Thyroid gland (tissue), 4 donors: ENCODE data around the gene STXBP3. TPM values are rescaled to one million over a fixed set of nuclear protein-coding genes. Genes with fewer than 3 reads are reported as not detected.

Source experiments
- DNase-seq, 2 donors: peaks; one replicate each; pipeline ENCODE4 v3.0.0-alpha.2; 2019
- H3K27ac ChIP-seq, 3 donors: fragments of 200-600 bp; sonication (generic); 1 replicate in 2 of 3; 2 replicates in 1 of 3; pipeline ENCODE4 v1.5.1; 2016 to 2019; ENCODE audit warnings: mild to moderate bottlenecking in 1 of 3, moderate library complexity in 1 of 3
- H3K27me3 ChIP-seq: fragments of 200-600 bp; sonication (generic); one replicate; pipeline ENCODE4 v1.5.1; 2019
- H3K36me3 ChIP-seq, 2 donors: fragments of 200-600 bp; sonication (generic); one replicate each; pipeline ENCODE4 v1.5.1; 2016 to 2019
- H3K4me1 ChIP-seq, 2 donors: fragments of 200-600 bp; sonication (generic); one replicate each; pipeline ENCODE4 v1.5.1; 2017 to 2019
- H3K4me3 ChIP-seq, 3 donors: fragments of 200-600 bp; sonication (generic); replicated peaks in 1 of 3; 1 replicate in 2 of 3; 2 replicates in 1 of 3; pipeline ENCODE4 v1.5.1; 2016; ENCODE audit warnings: mild to moderate bottlenecking in 1 of 3
- H3K9me3 ChIP-seq: fragments of 200-600 bp; sonication (generic); one replicate; pipeline ENCODE4 v1.5.1; 2017
- CTCF ChIP-seq, 6 experiments: fragments of 200-600 bp in 3 of 6; fragments of 450-650 bp in 3 of 6; sonication (generic) in 3 of 6; IDR thresholded peaks; one replicate each; pipeline ENCODE4 v1.5.1; 2016 to 2019; ENCODE audit warnings: antibody characterized with exemption in 6 of 6, mild to moderate bottlenecking in 2 of 6, inconsistent platforms in 1 of 6, moderate library complexity in 1 of 6
- POLR2A ChIP-seq, 2 donors: fragments of 450-650 bp; IDR thresholded peaks; one replicate each; pipeline ENCODE4 v1.6.1; 2017; ENCODE audit warnings: antibody characterized with exemption in 2 of 2, mild to moderate bottlenecking in 2 of 2, moderate library complexity in 1 of 2
- WGBS, 2 donors: methylation state at CpG; one replicate each; pipeline ENCODE4 v1.1.5; 2017; 5-methylcytosine and 5-hydroxymethylcytosine counted together
- intact Hi-C: fragments of 100-400 bp; cut with DNase I; formaldehyde crosslinking; loops from one replicate; pipeline ENCODE4 v1.15.1; 2023
- total RNA-seq, 4 donors: library from RNA; depleted of rRNA; stranded (reverse); fragments of >200 nt; gene quantifications; one replicate each; pipeline ENCODE4 v1.2.3, GENCODE V29; 2016

STXBP3 gene
- total RNA-seq, 4 donors from 2014 or later = 82.6 to 223 (median 100) TPM

- peaks cover 0 to 6% of the 10 kb centered on the region in 2 donors for H3K4me1 ChIP-seq
- H3K9me3 ChIP-seq = no peaks in the 10 kb centered on the region
- no peak for DNase-seq
- H3K4me3 ChIP-seq = no peak overlapping the region
- intact Hi-C loops = no loop called here
- no peak for TF ChIP-seq CTCF (IDR thresholded peaks at IDR 0.05)
- TF ChIP-seq POLR2A (IDR thresholded peaks at IDR 0.05) = no peak
- no peaks in the 10 kb centered on the region for H3K36me3 ChIP-seq
- no peak overlapping the region for H3K27ac ChIP-seq
- H3K27me3 ChIP-seq = no peaks in the 10 kb centered on the region
- 70 to 76% methylated on average over 5 of the region's 5 CpGs for WGBS, 2 donors
Measured at GRCh38 chr1:108819878-108820277, 73.4 kb downstream of the STXBP3 start.

GRCh38 chr1:108823632-108824031 is 77.2 kb downstream of the STXBP3 start:
- Histone ChIP-seq H3K36me3 (no peaks in the 10 kb centered on the region), H3K27me3 (no peaks in the 10 kb centered on the region), H3K27ac (no peak overlapping the region), H3K4me1 (peaks cover 0 to 7% of the 10 kb centered on the region in 2 donors), H3K9me3 (no peaks in the 10 kb centered on the region), H3K4me3 (no peak overlapping the region)
- intact Hi-C loops = no loop called here
- TF ChIP-seq POLR2A (IDR thresholded peaks at IDR 0.05) (no peak), CTCF (IDR thresholded peaks at IDR 0.05) (no peak)
- 61 to 83% methylated on average over 3 of the region's 3 CpGs for WGBS, 2 donors
- DNase-seq = no peak

GRCh38 chr1:108824051-108824450 is 77.6 kb downstream of the STXBP3 start:
- H3K4me1 ChIP-seq = peaks cover 0 to 7% of the 10 kb centered on the region in 2 donors
- H3K27ac ChIP-seq = no peak overlapping the region
- intact Hi-C loops = no loop called here
- DNase-seq = no peak
- H3K36me3 ChIP-seq = no peaks in the 10 kb centered on the region
- no peaks in the 10 kb centered on the region for H3K9me3 ChIP-seq
- 86 to 89% methylated on average over 3 of the region's 3 CpGs for WGBS, 2 donors
- no peaks in the 10 kb centered on the region for H3K27me3 ChIP-seq
- no peak overlapping the region for H3K4me3 ChIP-seq
- TF ChIP-seq CTCF (IDR thresholded peaks at IDR 0.05) (no peak), POLR2A (IDR thresholded peaks at IDR 0.05) (no peak)

- peaks cover 0 to 10% of the 10 kb centered on the region in 2 donors for H3K4me1 ChIP-seq
- no peak for DNase-seq
- WGBS, 2 donors = 88 to 93% methylated on average over 3 of the region's 3 CpGs
- no peaks in the 10 kb centered on the region for H3K27me3 ChIP-seq
- intact Hi-C loops = loop anchor here (5.0 kb wide), 1 partner anchor 71 kb away; no protein-coding TSS in a partner anchor
- no peak overlapping the region for H3K4me3 ChIP-seq
- H3K27ac ChIP-seq = no peak overlapping the region
- no peak for TF ChIP-seq CTCF (IDR thresholded peaks at IDR 0.05)
- TF ChIP-seq POLR2A (IDR thresholded peaks at IDR 0.05) = no peak
- no peaks in the 10 kb centered on the region for H3K9me3 ChIP-seq
- no peaks in the 10 kb centered on the region for H3K36me3 ChIP-seq
Measured at GRCh38 chr1:108826081-108826635, 79.7 kb downstream of the STXBP3 start.

GRCh38 chr1:108828074-108828961 is 81.8 kb downstream of the STXBP3 start:
- no peaks in the 10 kb centered on the region for H3K27me3 ChIP-seq
- 15 to 32% methylated on average over 10 of the region's 12 CpGs for whole genome bisulfite sequencing, 2 donors
- peak; percentile 52 to 71 (median 66) for TF ChIP-seq CTCF (IDR thresholded peaks at IDR 0.05)
- no peak for TF ChIP-seq POLR2A (IDR thresholded peaks at IDR 0.05)
- H3K9me3 ChIP-seq = no peaks in the 10 kb centered on the region
- H3K36me3 ChIP-seq = no peaks in the 10 kb centered on the region
- DNase-seq = peak; percentile 75 to 83
- no peak overlapping the region for H3K4me3 ChIP-seq
- peak overlapping the region in 2 of 3 donors; percentile 34 to 37 for H3K27ac ChIP-seq
- intact Hi-C loops = loop anchor here (5.0 kb wide), 1 partner anchor 69 kb away; no protein-coding TSS in a partner anchor
- peaks cover 0 to 15% of the 10 kb centered on the region in 2 donors for H3K4me1 ChIP-seq
